OCI-LY1 (cell line): ENCODE results near the gene POLR2L.

ENCODE experiments used
- EZH2 ChIP-seq: fragments of 200-600 bp; sonication (generic), shearing (Covaris generic); IDR thresholded peaks from 2 replicates; pipeline ENCODE4 v1.8.0; 2017; ENCODE audit warnings: borderline replicate concordance, mixed run types, mild to moderate bottlenecking, antibody characterized with exemption, low read length, moderate library complexity, mixed read lengths
- TF ChIP-seq, protein P1 (sequence below): fragments of 200-600 bp; sonication (generic), shearing (Covaris generic); IDR thresholded peaks from 2 replicates; pipeline ENCODE4 v1.5.1; 2017; ENCODE audit warnings: mild to moderate bottlenecking, antibody characterized with exemption, low read length, moderate library complexity, mixed read lengths

DNA sequence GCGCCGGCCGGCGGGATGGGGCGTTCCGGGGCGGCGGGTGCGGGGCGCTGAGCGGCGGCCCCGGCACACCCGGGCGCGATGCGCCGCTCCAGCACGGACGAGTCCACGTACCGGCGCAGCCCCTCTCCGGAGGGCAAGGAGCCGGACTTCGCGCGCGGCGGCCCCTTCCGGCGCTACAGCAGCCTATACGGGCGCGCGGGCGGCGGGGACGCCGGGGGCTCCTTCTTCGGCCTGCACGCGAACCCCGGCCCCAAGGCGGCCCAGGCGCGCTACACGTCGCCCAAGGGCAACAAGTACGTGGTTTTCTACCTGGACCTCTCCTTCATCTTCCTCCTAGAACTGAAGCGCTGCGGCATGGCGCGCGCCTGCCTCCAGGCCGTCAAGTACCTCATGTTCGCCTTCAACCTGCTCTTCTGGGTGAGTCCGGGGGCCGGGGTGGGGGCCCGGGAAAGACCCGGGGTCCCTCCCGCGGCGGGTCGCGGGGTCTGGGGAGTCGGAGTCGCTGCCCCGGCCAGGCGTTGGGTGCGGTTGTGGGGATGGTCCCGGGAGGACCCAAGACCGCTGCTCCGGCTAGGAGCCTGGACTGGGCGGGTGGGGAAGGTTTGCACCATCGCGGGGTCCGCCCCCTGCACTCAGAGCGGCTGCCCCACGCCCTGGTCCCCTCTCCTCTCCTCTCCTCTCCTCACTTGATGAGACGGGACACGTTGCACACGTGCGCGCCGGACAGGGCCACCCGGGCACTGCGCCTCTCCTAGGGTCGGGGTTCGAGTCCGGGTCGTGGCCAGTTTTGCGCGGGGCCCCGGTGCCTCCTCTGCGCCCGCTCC lies 7.8 kb upstream of the POLR2L start:
- TF ChIP-seq EZH2, result no peak
- TF ChIP-seq, protein P1, sequence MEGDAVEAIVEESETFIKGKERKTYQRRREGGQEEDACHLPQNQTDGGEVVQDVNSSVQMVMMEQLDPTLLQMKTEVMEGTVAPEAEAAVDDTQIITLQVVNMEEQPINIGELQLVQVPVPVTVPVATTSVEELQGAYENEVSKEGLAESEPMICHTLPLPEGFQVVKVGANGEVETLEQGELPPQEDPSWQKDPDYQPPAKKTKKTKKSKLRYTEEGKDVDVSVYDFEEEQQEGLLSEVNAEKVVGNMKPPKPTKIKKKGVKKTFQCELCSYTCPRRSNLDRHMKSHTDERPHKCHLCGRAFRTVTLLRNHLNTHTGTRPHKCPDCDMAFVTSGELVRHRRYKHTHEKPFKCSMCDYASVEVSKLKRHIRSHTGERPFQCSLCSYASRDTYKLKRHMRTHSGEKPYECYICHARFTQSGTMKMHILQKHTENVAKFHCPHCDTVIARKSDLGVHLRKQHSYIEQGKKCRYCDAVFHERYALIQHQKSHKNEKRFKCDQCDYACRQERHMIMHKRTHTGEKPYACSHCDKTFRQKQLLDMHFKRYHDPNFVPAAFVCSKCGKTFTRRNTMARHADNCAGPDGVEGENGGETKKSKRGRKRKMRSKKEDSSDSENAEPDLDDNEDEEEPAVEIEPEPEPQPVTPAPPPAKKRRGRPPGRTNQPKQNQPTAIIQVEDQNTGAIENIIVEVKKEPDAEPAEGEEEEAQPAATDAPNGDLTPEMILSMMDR, result no peak
